IMR-90 (cell line): ENCODE measurements around the gene ARHGAP24.

Experiments
- BHLHE40 ChIP-seq: fragments of 150-350 bp; IDR thresholded peaks from 2 replicates; pipeline ENCODE4 v1.6.1; 2016; ENCODE audit warnings: mild to moderate bottlenecking, low read depth, low read length
- CEBPB ChIP-seq: IDR thresholded peaks from 2 replicates; pipeline ENCODE4 v1.6.1; 2012; ENCODE audit warnings: low read depth, low read length, improper control_type of control experiment
- POLR2A ChIP-seq: IDR thresholded peaks from 2 replicates; pipeline ENCODE4 v1.6.1; 2012; ENCODE audit warnings: mild to moderate bottlenecking, low read depth, low read length
- RAD21 ChIP-seq: IDR thresholded peaks from 2 replicates; pipeline ENCODE4 v1.6.1; 2012; ENCODE audit warnings: low read length, improper control_type of control experiment
- SMC3 ChIP-seq: fragments of 150-350 bp; IDR thresholded peaks from 2 replicates; pipeline ENCODE4 v1.6.1; 2016; ENCODE audit warnings: low read depth, mild to moderate bottlenecking, antibody characterized with exemption, low read length, moderate library complexity
- TF ChIP-seq, protein P1 (sequence below): conservative IDR thresholded peaks from 2 replicates; pipeline ENCODE4 v1.5.1; 2012; ENCODE audit warnings: mild to moderate bottlenecking, low read depth, low read length, improper control_type of control experiment
- TF ChIP-seq, protein P2 (sequence below): fragments of 150-350 bp; IDR thresholded peaks from 2 replicates; pipeline ENCODE4 v1.6.1; 2017; ENCODE audit warnings: mild to moderate bottlenecking, antibody characterized with exemption, low read length, low read depth

DNA sequence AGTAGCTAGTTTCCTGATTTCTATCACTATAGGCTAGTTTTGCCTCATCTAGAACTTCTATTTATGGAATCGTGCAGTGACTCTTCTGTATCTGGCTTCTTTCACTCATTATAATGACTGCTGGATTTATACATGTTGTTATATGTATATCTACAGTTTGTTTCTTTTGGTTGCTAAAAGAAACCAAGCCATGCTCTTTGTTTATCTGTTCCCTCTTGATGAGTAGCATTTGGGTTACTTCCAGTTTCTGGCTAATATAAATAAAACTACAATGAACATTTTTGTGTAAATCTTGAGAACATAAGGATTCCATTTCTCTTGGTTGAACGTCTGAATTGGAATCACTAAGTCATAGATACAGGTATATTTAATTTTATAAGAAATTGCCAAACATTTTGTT, 73.9 kb downstream of the ARHGAP24 start:
- TF ChIP-seq CEBPB (no peak), SMC3 (no peak), RAD21 (no peak), POLR2A (no peak), BHLHE40 (no peak)
- TF ChIP-seq, protein P1, sequence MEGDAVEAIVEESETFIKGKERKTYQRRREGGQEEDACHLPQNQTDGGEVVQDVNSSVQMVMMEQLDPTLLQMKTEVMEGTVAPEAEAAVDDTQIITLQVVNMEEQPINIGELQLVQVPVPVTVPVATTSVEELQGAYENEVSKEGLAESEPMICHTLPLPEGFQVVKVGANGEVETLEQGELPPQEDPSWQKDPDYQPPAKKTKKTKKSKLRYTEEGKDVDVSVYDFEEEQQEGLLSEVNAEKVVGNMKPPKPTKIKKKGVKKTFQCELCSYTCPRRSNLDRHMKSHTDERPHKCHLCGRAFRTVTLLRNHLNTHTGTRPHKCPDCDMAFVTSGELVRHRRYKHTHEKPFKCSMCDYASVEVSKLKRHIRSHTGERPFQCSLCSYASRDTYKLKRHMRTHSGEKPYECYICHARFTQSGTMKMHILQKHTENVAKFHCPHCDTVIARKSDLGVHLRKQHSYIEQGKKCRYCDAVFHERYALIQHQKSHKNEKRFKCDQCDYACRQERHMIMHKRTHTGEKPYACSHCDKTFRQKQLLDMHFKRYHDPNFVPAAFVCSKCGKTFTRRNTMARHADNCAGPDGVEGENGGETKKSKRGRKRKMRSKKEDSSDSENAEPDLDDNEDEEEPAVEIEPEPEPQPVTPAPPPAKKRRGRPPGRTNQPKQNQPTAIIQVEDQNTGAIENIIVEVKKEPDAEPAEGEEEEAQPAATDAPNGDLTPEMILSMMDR = no peak
- TF ChIP-seq, protein P2, sequence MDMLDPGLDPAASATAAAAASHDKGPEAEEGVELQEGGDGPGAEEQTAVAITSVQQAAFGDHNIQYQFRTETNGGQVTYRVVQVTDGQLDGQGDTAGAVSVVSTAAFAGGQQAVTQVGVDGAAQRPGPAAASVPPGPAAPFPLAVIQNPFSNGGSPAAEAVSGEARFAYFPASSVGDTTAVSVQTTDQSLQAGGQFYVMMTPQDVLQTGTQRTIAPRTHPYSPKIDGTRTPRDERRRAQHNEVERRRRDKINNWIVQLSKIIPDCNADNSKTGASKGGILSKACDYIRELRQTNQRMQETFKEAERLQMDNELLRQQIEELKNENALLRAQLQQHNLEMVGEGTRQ = no peak
